H1 (cell line): ENCODE measurements around the gene MEN1. TPM values are rescaled to one million over a fixed set of nuclear protein-coding genes. Genes with fewer than 3 reads are reported as not detected.

ENCODE experiments used
- CTCF ChIA-PET: fragments of 300-600 bp; sonication (Branson Sonifier 250); formaldehyde crosslinking; loops from one replicate; lab custom pipeline; 2021; ENCODE audit not compliant: partially characterized antibody; lab: Charles Lee
- POLR2A ChIA-PET: fragments of 300-600 bp; sonication (Branson Sonifier 250); formaldehyde crosslinking; loops from one replicate; lab custom pipeline; 2021; ENCODE audit warnings: inconsistent platforms; ENCODE audit not compliant: partially characterized antibody; lab: Charles Lee
- DNase-seq, 2 experiments: peaks; one replicate each; pipeline versions ENCODE4 v3.0.0 to v3.0.0-alpha.2; 2010 to 2022; ENCODE audit warnings: low spot score in 2 of 2, low read depth in 1 of 2, mixed read lengths in 1 of 2
- FAIRE-seq: peaks from 2 replicates; lab custom pipeline; 2011; peaks lifted over from hg19 to GRCh38; lab: Jason Lieb, UNC
- H2AFZ ChIP-seq: 2 replicates; pipeline ENCODE4 v1.8.1; 2012; ENCODE audit warnings: low read length, inconsistent platforms
- H2AK5ac ChIP-seq: 2 replicates; pipeline ENCODE4 v1.6.1; 2013; ENCODE audit warnings: low read depth, low read length
- H2BK120ac ChIP-seq: replicated peaks from 2 replicates; pipeline ENCODE3; 2013; ENCODE audit warnings: low read depth, low read length, inconsistent platforms
- H2BK12ac ChIP-seq: 2 replicates; pipeline ENCODE4 v1.6.1; 2013; ENCODE audit warnings: low read depth, low read length
- H2BK15ac ChIP-seq: 2 replicates; pipeline ENCODE4 v1.6.1; 2013; ENCODE audit warnings: low read length
- H2BK20ac ChIP-seq: 2 replicates; pipeline ENCODE4 v1.6.1; 2013; ENCODE audit warnings: low read length
- H2BK5ac ChIP-seq: 2 replicates; pipeline ENCODE4 v1.6.1; 2013; ENCODE audit warnings: low read depth, low read length
- H3K14ac ChIP-seq: 2 replicates; pipeline ENCODE4 v1.6.1; 2013; ENCODE audit warnings: inconsistent platforms; ENCODE audit not compliant: insufficient read length
- H3K18ac ChIP-seq: 2 replicates; pipeline ENCODE4 v1.6.1; 2013; ENCODE audit warnings: low read length; ENCODE audit errors: extremely low read depth
- H3K23ac ChIP-seq: 2 replicates; pipeline ENCODE4 v1.6.1; 2013; ENCODE audit warnings: inconsistent platforms; ENCODE audit not compliant: insufficient read length
- H3K23me2 ChIP-seq: 2 replicates; pipeline ENCODE4 v1.6.1; 2013; ENCODE audit warnings: low read depth, low read length
- H3K27ac ChIP-seq: 2 replicates; pipeline ENCODE4 v1.6.1; 2011; ENCODE audit warnings: low read depth, low read length, inconsistent platforms
- H3K27me3 ChIP-seq, 4 experiments: replicated peaks in 1 of 4; 1 replicate in 1 of 4; 2 replicates in 3 of 4; pipeline versions ENCODE4 v1.6.1 to v1.8.1; 2011 to 2013; ENCODE audit warnings: low read length in 3 of 4, mild to moderate bottlenecking in 3 of 4, inconsistent platforms in 2 of 4, mixed read lengths in 2 of 4, moderate library complexity in 1 of 4; ENCODE audit not compliant: control insufficient read depth in 3 of 4, insufficient read depth in 3 of 4; ENCODE audit errors: extremely low read depth in 1 of 4
- H3K36me3 ChIP-seq, 4 experiments: 2 replicates each; pipeline versions ENCODE4 v1.6.1 to v1.8.1; 2011 to 2013; ENCODE audit warnings: mild to moderate bottlenecking in 4 of 4, low read length in 3 of 4, moderate library complexity in 2 of 4, control low read depth in 1 of 4, inconsistent platforms in 1 of 4; ENCODE audit not compliant: insufficient read depth in 4 of 4, control insufficient read depth in 2 of 4
- H3K4ac ChIP-seq: replicated peaks from 2 replicates; pipeline ENCODE3; 2013; ENCODE audit warnings: low read length, low read depth, mixed read lengths, inconsistent platforms; ENCODE audit not compliant: insufficient read length
- H3K4me1 ChIP-seq, 4 experiments: replicated peaks in 1 of 4; 1 replicate in 1 of 4; 2 replicates in 3 of 4; pipeline versions ENCODE4 v1.6.1 to v1.8.1; 2011 to 2013; ENCODE audit warnings: low read length in 3 of 4, inconsistent platforms in 2 of 4, mixed read lengths in 1 of 4; ENCODE audit not compliant: insufficient read depth in 4 of 4, control insufficient read depth in 3 of 4
- H3K4me2 ChIP-seq, 2 experiments: 2 replicates each; pipeline versions ENCODE4 v1.6.1 to v1.8.1; 2011 to 2013; ENCODE audit warnings: low read depth in 2 of 2, low read length in 2 of 2, control low read depth in 1 of 2, inconsistent platforms in 1 of 2, mild to moderate bottlenecking in 1 of 2; ENCODE audit not compliant: insufficient read depth in 1 of 2
- H3K4me3 ChIP-seq, 4 experiments: fragments of 200-600, 300-600 bp in 1 of 4; sonication (generic), shearing (Covaris generic), sonication (Bioruptor Twin) in 1 of 4; 2 replicates each; pipeline versions ENCODE4 v1.5.1 to v1.8.1; 2011 to 2016; ENCODE audit warnings: low read length in 4 of 4, low read depth in 3 of 4, control low read depth in 2 of 4, inconsistent platforms in 2 of 4, mild to moderate bottlenecking in 2 of 4, mixed read lengths in 1 of 4, moderate library complexity in 1 of 4; ENCODE audit not compliant: insufficient read depth in 2 of 4; ENCODE audit errors: extremely low read depth in 1 of 4
- H3K56ac ChIP-seq: replicated peaks from 2 replicates; pipeline ENCODE3; 2013; ENCODE audit warnings: low read depth, mild to moderate bottlenecking, mixed read lengths, low read length, inconsistent platforms; ENCODE audit not compliant: insufficient read length
- H3K79me1 ChIP-seq: 2 replicates; pipeline ENCODE4 v1.6.1; 2013; ENCODE audit warnings: low read depth, low read length, control low read depth
- H3K79me2 ChIP-seq, 2 experiments: 2 replicates each; pipeline versions ENCODE4 v1.6.1 to v1.8.1; 2012 to 2013; ENCODE audit warnings: low read length in 2 of 2, mild to moderate bottlenecking in 2 of 2, inconsistent platforms in 1 of 2; ENCODE audit not compliant: insufficient read depth in 2 of 2, control insufficient read depth in 1 of 2
- H3K9ac ChIP-seq, 4 experiments: replicated peaks in 1 of 4; 1 replicate in 1 of 4; 2 replicates in 3 of 4; pipeline versions ENCODE4 v1.6.1 to v1.8.1; 2011 to 2013; ENCODE audit warnings: low read depth in 3 of 4, low read length in 3 of 4, control low read depth in 2 of 4, mild to moderate bottlenecking in 2 of 4, moderate library complexity in 2 of 4, inconsistent platforms in 1 of 4; ENCODE audit errors: extremely low read depth in 1 of 4
- H3K9me3 ChIP-seq, 2 experiments: 2 replicates each; pipeline versions ENCODE4 v1.6.1 to v1.8.1; 2012 to 2013; ENCODE audit warnings: mild to moderate bottlenecking in 2 of 2, moderate library complexity in 2 of 2, control low read depth in 1 of 2, inconsistent platforms in 1 of 2, low read depth in 1 of 2, low read length in 1 of 2, mixed read lengths in 1 of 2; ENCODE audit not compliant: insufficient read depth in 2 of 2
- H4K20me1 ChIP-seq, 2 experiments: replicated peaks in 1 of 2; 2 replicates each; pipeline versions ENCODE3 to v1.8.1; 2011 to 2013; ENCODE audit warnings: inconsistent platforms in 2 of 2, low read length in 2 of 2, mild to moderate bottlenecking in 1 of 2; ENCODE audit not compliant: insufficient read depth in 2 of 2, control insufficient read depth in 1 of 2
- H4K5ac ChIP-seq: 2 replicates; pipeline ENCODE4 v1.6.1; 2013; ENCODE audit warnings: low read length, low read depth, mixed read lengths, inconsistent platforms; ENCODE audit not compliant: insufficient read length
- H4K8ac ChIP-seq: 2 replicates; pipeline ENCODE4 v1.8.0; 2013; ENCODE audit warnings: mild to moderate bottlenecking, moderate library complexity, low read length, inconsistent platforms; ENCODE audit not compliant: insufficient read depth; ENCODE audit errors: extremely low read depth
- H4K91ac ChIP-seq: replicated peaks from 2 replicates; pipeline ENCODE3; 2013; ENCODE audit warnings: low read length, mixed read lengths, inconsistent platforms; ENCODE audit not compliant: insufficient read length
- BACH1 ChIP-seq: IDR thresholded peaks from 2 replicates; pipeline ENCODE4 v1.6.1; 2012; ENCODE audit warnings: low read length, improper control_type of control experiment
- HDAC2 ChIP-seq, 2 experiments: fragments of 300-600 bp in 1 of 2; sonication (generic) in 1 of 2; IDR thresholded peaks; 2 replicates each; pipeline ENCODE4 v1.6.1; 2011 to 2012; ENCODE audit warnings: low read depth in 2 of 2, low read length in 2 of 2, mild to moderate bottlenecking in 2 of 2, moderate library complexity in 2 of 2, borderline replicate concordance in 1 of 2, inconsistent platforms in 1 of 2
- POU5F1 ChIP-seq: IDR thresholded peaks from 2 replicates; pipeline ENCODE4 v1.6.1; 2011; ENCODE audit warnings: low read depth, mild to moderate bottlenecking, low read length, moderate library complexity
- TAF7 ChIP-seq: optimal IDR thresholded peaks from 2 replicates; pipeline ENCODE3; 2011; ENCODE audit warnings: low read depth, mild to moderate bottlenecking, inconsistent platforms, low read length, moderate library complexity, borderline replicate concordance
- WGBS, 2 experiments: shearing (Covaris generic) in 1 of 2; methylation state at CpG; one replicate each; pipeline versions ENCODE4 v1.1.6 to v1.1.7; 2013 to 2015; ENCODE audit warnings: low lambda C conversion rate in 2 of 2, mixed read lengths in 2 of 2, inconsistent platforms in 1 of 2, low coverage in 1 of 2, missing lambda C conversion rate in 1 of 2; ENCODE audit not compliant: insufficient replicate concordance in 2 of 2, insufficient coverage in 1 of 2, insufficient read length in 1 of 2; ENCODE audit errors: extremely low coverage in 1 of 2, missing lambda C conversion rate in 1 of 2; 5-methylcytosine and 5-hydroxymethylcytosine counted together
- polyA plus RNA-seq, 7 experiments: library from polyadenylated mRNA; depleted of rRNA in 3 of 7; stranded (reverse) in 5 of 7; unstranded in 2 of 7; fragments of >200 nt in 5 of 7; fragments of 200-250 nt in 2 of 7; gene quantifications; 1 replicate in 5 of 7; 2 replicates in 1 of 7; 4 replicates in 1 of 7; pipeline versions ENCODE4 v1.2.1 to v1.2.3, GENCODE V29; 2011 to 2013; ENCODE audit warnings: missing spikeins in 2 of 7, mixed read lengths in 2 of 7
- total RNA-seq: library from RNA; stranded (reverse); fragmentation: NEBNext Ultra II Directional; extraction: Animal tissue kit (Norgen Biotek cat#: 25700); gene quantifications from 2 replicates; pipeline ENCODE4 v1.2.1, GENCODE V29; 2021

Gene MEN1
- total and polyA plus RNA-seq, 2 of the 8 experiments (the other 6 are each of a cell fraction or from before 2014, with no cell fraction given), result 47.2 to 56.3 TPM

- TF ChIP-seq POU5F1, result no peak
- TF ChIP-seq HDAC2 (IDR thresholded peaks at IDR 0.05; ENCODE audit: borderline replicate concordance in 1 of 2, low read depth in 2 of 2, low read length in 2 of 2), result no peak
- TF ChIP-seq BACH1, result no peak
- no peak for TF ChIP-seq TAF7
- POLR2A ChIA-PET, result interaction anchor here (0.6 to 29.2 kb wide), 7 partner anchors 10 to 85 kb away, joined by 3 to 1087 read pairs (median 3); partner anchors contain the start of genes PYGM and RASGRP2
These were observed 38.5 kb downstream of the MEN1 start for GRCh38 chr11:64771861-64772260.

More at GRCh38 chr11:64771861-64772260, 38.5 kb downstream of the MEN1 start:
- H2BK5ac ChIP-seq, result no peak overlapping the region
- H2AFZ ChIP-seq, result no peak overlapping the region
- H4K5ac ChIP-seq, result no peak overlapping the region
- no peak overlapping the region for H3K18ac ChIP-seq
- no peak overlapping the region for H4K8ac ChIP-seq
- H3K27ac ChIP-seq, result no peak overlapping the region
- no peak overlapping the region for H2BK20ac ChIP-seq
- no peaks in the 10 kb centered on the region; a peak in 1 of 7 replicates for H3K27me3 ChIP-seq
- H2BK120ac ChIP-seq, result no peak overlapping the region
- 92% methylated on average over 2 of the region's 2 CpGs; no CpG with 5 or more reads in 1 of the 2 experiments for WGBS, 2 experiments
- peaks cover 77 to 100% (median 97%) of the 10 kb centered on the region in 4 experiments for H3K36me3 ChIP-seq
- H4K91ac ChIP-seq, result no peak overlapping the region
- H2BK12ac ChIP-seq, result no peak overlapping the region
- no peak overlapping the region for H3K56ac ChIP-seq
- H3K14ac ChIP-seq, result no peak overlapping the region
- FAIRE-seq (no peak), DNase-seq (no peak)
- peaks cover 2 to 9% (median 6%) of the 10 kb centered on the region in 4 experiments; a peak in 5 of 7 replicates for H3K4me1 ChIP-seq
- H3K4me3 ChIP-seq, result no peak overlapping the region
- peaks cover 23 to 74% of the 10 kb centered on the region in 2 experiments for H3K79me2 ChIP-seq
- peaks cover 1% of the 10 kb centered on the region; the same call in 1 of the 2 replicates for H3K23me2 ChIP-seq
- H2AK5ac ChIP-seq, result no peak overlapping the region
- H3K4ac ChIP-seq, result no peak overlapping the region
- H3K4me2 ChIP-seq, result no peak overlapping the region
- H4K20me1 ChIP-seq, result peaks cover 41 to 57% of the 10 kb centered on the region in 2 experiments
- H3K79me1 ChIP-seq, result peaks cover 9% of the 10 kb centered on the region
- H3K9me3 ChIP-seq, result no peaks in the 10 kb centered on the region
- no peak overlapping the region for H3K23ac ChIP-seq
- CTCF ChIA-PET, result interaction anchor here (4.9 to 23.6 kb wide), 2 partner anchors 8 to 26 kb away, joined by 35 to 376 read pairs; partner anchors contain the start of gene RASGRP2
- H2BK15ac ChIP-seq, result no peak overlapping the region
- H3K9ac ChIP-seq, result no peak overlapping the region
